Measurements from ENCODE around the gene TMEM167B. TPM values are rescaled to one million over a fixed set of nuclear protein-coding genes. Genes with fewer than 3 reads are reported as not detected.

TMEM167B gene
- total and polyA plus RNA-seq, 2 donors = 24.9 to 30.0 TPM

DNA sequence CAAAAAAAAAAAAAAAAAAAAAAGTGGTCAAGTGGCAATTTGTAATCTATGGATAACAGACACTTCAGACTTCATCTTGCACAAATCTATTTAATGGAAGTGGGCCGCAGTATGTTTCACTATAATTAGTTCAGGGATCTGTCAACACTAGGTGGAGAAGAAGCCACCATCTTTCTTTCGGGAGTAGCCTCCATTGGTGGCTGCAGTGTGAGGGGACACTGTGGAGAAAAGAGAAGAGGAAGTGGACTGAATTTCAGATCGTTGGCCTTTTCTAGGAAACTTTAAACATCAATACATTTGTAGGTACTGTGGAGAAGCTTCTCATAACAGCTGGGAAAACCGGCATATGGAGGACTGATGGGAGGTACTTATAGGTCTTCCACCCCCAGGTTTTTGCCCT lies 15.3 kb downstream of the TMEM167B start:
- no peak overlapping the region for H3K27ac ChIP-seq (ENCODE audit: low read depth in 1 of 2, low read length in 1 of 2)
- peaks cover 2 to 3% of the 10 kb centered on the region in 2 donors for H3K4me1 ChIP-seq (ENCODE audit: control insufficient read depth in 2 of 2, insufficient read depth in 2 of 2, low read length in 2 of 2)
- H3K36me3 ChIP-seq (ENCODE audit: control insufficient read depth in 2 of 2, insufficient read depth in 2 of 2, low read length in 1 of 2) = no peaks in the 10 kb centered on the region
- H3K4me3 ChIP-seq (ENCODE audit: low read length in 2 of 2) = no peak overlapping the region
- DNase-seq (ENCODE audit: low read depth in 6 of 9, low spot score in 9 of 9) = no peak
- H3K27me3 ChIP-seq (ENCODE audit: control insufficient read depth in 2 of 2, insufficient read depth in 1 of 2, low read length in 1 of 2) = peaks cover 0 to 3% of the 10 kb centered on the region in 2 donors
- WGBS = 73% methylated on average over 4 of the region's 4 CpGs
- no peaks in the 10 kb centered on the region for H3K9me3 ChIP-seq (ENCODE audit: control insufficient read depth in 2 of 2, insufficient read depth in 1 of 2, low read length in 1 of 2)

GRCh38 chr1:109107785-109108184 lies 17.2 kb downstream of the TMEM167B start:
- Histone ChIP-seq H3K9me3 (ENCODE audit: control insufficient read depth in 2 of 2, insufficient read depth in 1 of 2, low read length in 1 of 2) (no peaks in the 10 kb centered on the region), H3K4me1 (ENCODE audit: control insufficient read depth in 2 of 2, insufficient read depth in 2 of 2, low read length in 2 of 2) (peaks cover 7% of the 10 kb centered on the region in 2 donors), H3K27me3 (ENCODE audit: control insufficient read depth in 2 of 2, insufficient read depth in 1 of 2, low read length in 1 of 2) (peaks cover 4 to 17% of the 10 kb centered on the region in 2 donors), H3K27ac (ENCODE audit: low read depth in 1 of 2, low read length in 1 of 2) (no peak overlapping the region), H3K36me3 (ENCODE audit: control insufficient read depth in 2 of 2, insufficient read depth in 2 of 2, low read length in 1 of 2) (no peaks in the 10 kb centered on the region), H3K4me3 (ENCODE audit: low read length in 2 of 2) (no peak overlapping the region)
- 98% methylated on average over 7 of the region's 7 CpGs for WGBS
- DNase-seq (ENCODE audit: low read depth in 6 of 9, low spot score in 9 of 9) = no peak

GRCh38 chr1:109109906-109110305 lies 19.3 kb downstream of the TMEM167B start:
- Histone ChIP-seq H3K4me1 (ENCODE audit: control insufficient read depth in 2 of 2, insufficient read depth in 2 of 2, low read length in 2 of 2) (peaks cover 23% of the 10 kb centered on the region in 2 donors), H3K27ac (ENCODE audit: low read depth in 1 of 2, low read length in 1 of 2) (no peak overlapping the region)
- WGBS = 72% methylated on average over 3 of the region's 3 CpGs

DNA sequence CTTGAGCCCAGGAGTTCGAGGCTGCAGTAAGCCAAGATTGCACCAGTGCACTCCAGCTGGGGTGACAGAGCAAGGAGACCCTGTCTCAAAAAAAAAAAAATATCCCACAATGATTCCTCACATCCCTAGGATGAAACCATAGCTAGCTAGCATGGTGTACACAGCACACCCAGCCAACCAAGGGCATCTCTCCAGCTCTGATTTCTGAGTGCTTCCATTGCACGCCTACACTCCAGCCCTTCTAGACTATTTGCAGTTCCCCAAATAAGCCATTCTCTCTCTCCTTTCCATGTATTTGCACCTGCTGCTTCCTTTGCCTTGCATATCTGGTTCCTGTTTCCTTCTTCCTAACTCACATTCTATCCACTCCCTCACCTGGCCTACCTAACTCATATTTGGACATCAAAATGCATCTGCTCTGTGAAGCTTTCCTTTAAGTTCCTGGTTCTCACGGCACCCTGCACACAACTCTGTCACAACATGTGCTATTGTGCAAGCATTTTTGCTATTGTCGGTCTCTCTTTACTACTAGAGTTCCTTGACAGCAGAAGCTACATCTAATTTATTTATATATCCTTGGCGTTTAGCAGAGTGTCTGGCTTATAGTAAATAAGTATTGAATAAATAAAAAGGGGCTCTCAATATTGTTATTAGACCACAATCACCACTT lies 21.0 kb downstream of the TMEM167B start:
- no peak for DNase-seq (ENCODE audit: low read depth in 6 of 9, low spot score in 9 of 9)

More at GRCh38 chr1:109109906-109110305, 19.3 kb downstream of the TMEM167B start:
- Histone ChIP-seq H3K36me3 (ENCODE audit: control insufficient read depth in 2 of 2, insufficient read depth in 2 of 2, low read length in 1 of 2) (no peaks in the 10 kb centered on the region), H3K9me3 (ENCODE audit: control insufficient read depth in 2 of 2, insufficient read depth in 1 of 2, low read length in 1 of 2) (no peaks in the 10 kb centered on the region), H3K4me3 (ENCODE audit: low read length in 2 of 2) (no peak overlapping the region), H3K27me3 (ENCODE audit: control insufficient read depth in 2 of 2, insufficient read depth in 1 of 2, low read length in 1 of 2) (peaks cover 22 to 38% of the 10 kb centered on the region in 2 donors)
- DNase-seq (ENCODE audit: low read depth in 6 of 9, low spot score in 9 of 9) = no peak

GRCh38 chr1:109112056-109112651 lies 21.6 kb downstream of the TMEM167B start:
- H3K4me1 ChIP-seq (ENCODE audit: control insufficient read depth in 2 of 2, insufficient read depth in 2 of 2, low read length in 2 of 2) = peaks cover 23% of the 10 kb centered on the region in 2 donors
- no peaks in the 10 kb centered on the region for H3K36me3 ChIP-seq (ENCODE audit: control insufficient read depth in 2 of 2, insufficient read depth in 2 of 2, low read length in 1 of 2)
- peak in 5 of 9 donors; percentile 10 to 54 (median 18) for DNase-seq (ENCODE audit: low read depth in 6 of 9, low spot score in 9 of 9)
- H3K27me3 ChIP-seq (ENCODE audit: control insufficient read depth in 2 of 2, insufficient read depth in 1 of 2, low read length in 1 of 2) = peaks cover 29 to 60% of the 10 kb centered on the region in 2 donors
- no peak overlapping the region for H3K27ac ChIP-seq (ENCODE audit: low read depth in 1 of 2, low read length in 1 of 2)
- 34% methylated on average over 10 of the region's 10 CpGs for WGBS
- no peaks in the 10 kb centered on the region for H3K9me3 ChIP-seq (ENCODE audit: control insufficient read depth in 2 of 2, insufficient read depth in 1 of 2, low read length in 1 of 2)
- no peak overlapping the region for H3K4me3 ChIP-seq (ENCODE audit: low read length in 2 of 2)

More for the DNA sequence above, 21.0 kb downstream of the TMEM167B start:
- Histone ChIP-seq H3K4me1 (ENCODE audit: control insufficient read depth in 2 of 2, insufficient read depth in 2 of 2, low read length in 2 of 2) (peaks cover 23% of the 10 kb centered on the region in 2 donors), H3K36me3 (ENCODE audit: control insufficient read depth in 2 of 2, insufficient read depth in 2 of 2, low read length in 1 of 2) (no peaks in the 10 kb centered on the region), H3K27me3 (ENCODE audit: control insufficient read depth in 2 of 2, insufficient read depth in 1 of 2, low read length in 1 of 2) (peaks cover 29 to 54% of the 10 kb centered on the region in 2 donors), H3K27ac (ENCODE audit: low read depth in 1 of 2, low read length in 1 of 2) (no peak overlapping the region), H3K9me3 (ENCODE audit: control insufficient read depth in 2 of 2, insufficient read depth in 1 of 2, low read length in 1 of 2) (no peaks in the 10 kb centered on the region), H3K4me3 (ENCODE audit: low read length in 2 of 2) (no peak overlapping the region)
- WGBS = 82% methylated on average over 5 of the region's 5 CpGs

DNA sequence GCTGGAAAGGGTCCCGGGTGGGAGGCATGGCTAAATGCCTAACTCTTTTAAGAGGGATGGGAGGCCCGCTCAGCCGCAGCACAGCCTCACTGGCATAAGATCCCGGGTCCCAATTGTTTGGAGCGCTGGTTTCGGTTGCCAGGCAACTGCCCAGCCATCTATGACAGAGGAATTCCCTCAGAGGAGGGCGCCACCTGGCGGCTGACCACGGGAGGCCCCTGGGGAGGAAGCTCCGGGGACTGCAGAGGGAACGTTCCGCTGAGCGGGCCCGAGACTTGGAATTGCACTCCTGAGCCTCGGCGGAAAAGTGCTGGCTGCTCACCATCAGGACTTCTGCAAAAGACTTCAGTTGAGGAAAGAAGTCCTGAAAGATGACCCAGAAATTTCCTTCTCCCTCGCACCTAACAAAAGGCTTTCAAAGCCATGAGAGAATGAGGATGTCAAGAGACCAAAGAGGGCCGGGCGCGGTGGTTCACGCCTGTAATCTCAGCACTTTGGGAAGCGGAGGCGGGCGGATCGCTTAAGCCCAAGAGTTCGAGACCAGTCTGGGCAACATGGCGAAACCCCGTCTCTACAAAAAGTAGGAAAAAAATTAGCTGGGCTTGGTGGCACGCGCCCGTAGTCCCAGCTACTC lies 22.2 kb downstream of the TMEM167B start:
- DNase-seq (ENCODE audit: low read depth in 6 of 9, low spot score in 9 of 9) = peak in 6 of 9 donors; percentile 70 to 88 (median 80)
- Histone ChIP-seq H3K27ac (ENCODE audit: low read depth in 1 of 2, low read length in 1 of 2) (no peak overlapping the region), H3K27me3 (ENCODE audit: control insufficient read depth in 2 of 2, insufficient read depth in 1 of 2, low read length in 1 of 2) (peaks cover 29 to 62% of the 10 kb centered on the region in 2 donors), H3K9me3 (ENCODE audit: control insufficient read depth in 2 of 2, insufficient read depth in 1 of 2, low read length in 1 of 2) (no peaks in the 10 kb centered on the region), H3K4me1 (ENCODE audit: control insufficient read depth in 2 of 2, insufficient read depth in 2 of 2, low read length in 2 of 2) (peaks cover 23% of the 10 kb centered on the region in 2 donors), H3K4me3 (ENCODE audit: low read length in 2 of 2) (peak overlapping the region in 1 of 2 donors; percentile 33), H3K36me3 (ENCODE audit: control insufficient read depth in 2 of 2, insufficient read depth in 2 of 2, low read length in 1 of 2) (no peaks in the 10 kb centered on the region)
- 6% methylated on average over 31 of the region's 31 CpGs for WGBS

DNA sequence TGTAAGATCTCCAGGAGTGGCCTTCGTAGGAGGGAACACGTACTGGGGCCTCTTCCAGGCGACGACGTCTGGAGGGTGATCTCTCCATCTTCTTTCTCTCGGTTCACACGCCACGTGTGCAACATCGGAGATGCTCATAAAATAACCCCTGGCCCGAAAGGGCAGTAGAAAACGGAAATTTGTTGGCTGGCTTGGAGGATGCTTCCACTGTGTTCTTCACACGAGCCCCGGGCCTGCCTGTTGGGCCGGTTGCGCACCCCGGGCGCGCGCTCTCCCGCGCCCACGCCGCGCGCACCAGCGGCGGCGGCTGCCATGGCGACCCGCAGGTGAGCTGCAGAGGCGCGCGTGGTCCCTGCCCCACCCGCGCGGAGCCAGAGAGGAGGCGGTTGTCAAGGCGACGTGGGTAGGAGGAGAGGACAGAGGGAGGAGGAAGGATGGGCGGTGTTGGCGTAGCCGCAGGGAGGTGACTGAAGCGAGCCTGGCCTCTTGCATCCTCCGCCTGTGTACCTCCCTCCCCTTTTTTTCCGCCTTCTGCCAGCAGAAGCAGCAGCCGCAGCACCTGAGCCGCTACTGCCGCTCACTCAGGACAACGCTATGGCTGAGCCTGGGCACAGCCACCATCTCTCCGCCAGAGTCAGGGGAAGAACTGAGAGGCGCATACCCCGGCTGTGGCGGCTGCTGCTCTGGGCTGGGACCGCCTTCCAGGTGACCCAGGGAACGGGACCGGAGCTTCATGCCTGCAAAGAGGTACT lies 23.2 kb downstream of the TMEM167B start, which contains the start of gene ELAPOR1:
Gene ELAPOR1 (plus strand): TSS at position 526 of the 752 bp plus-strand sequence. CDS start 69 bp downstream, at position 595.
- DNase-seq (ENCODE audit: low read depth in 6 of 9, low spot score in 9 of 9) = peak in 7 of 9 donors; percentile 33 to 82 (median 64)

DNA sequence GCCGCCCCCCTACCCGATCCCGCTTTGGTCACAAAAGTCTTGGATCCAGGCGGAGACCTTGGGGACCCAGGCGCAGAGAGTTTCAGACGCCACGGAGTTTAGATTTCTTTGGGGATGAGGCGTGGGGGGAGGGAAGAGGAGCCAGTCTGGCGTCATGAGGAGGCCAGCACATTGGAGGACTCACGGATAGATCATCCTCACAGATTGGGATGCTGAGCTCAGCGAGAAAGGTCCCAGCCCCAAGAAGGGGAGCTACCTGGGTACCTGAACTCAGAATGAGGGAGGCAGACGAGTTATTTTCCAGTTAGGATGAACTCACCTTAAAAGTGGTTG lies 23.7 kb downstream of the TMEM167B start:
- H3K9me3 ChIP-seq (ENCODE audit: control insufficient read depth in 2 of 2, insufficient read depth in 1 of 2, low read length in 1 of 2) = no peaks in the 10 kb centered on the region
- H3K27me3 ChIP-seq (ENCODE audit: control insufficient read depth in 2 of 2, insufficient read depth in 1 of 2, low read length in 1 of 2) = peaks cover 29 to 62% of the 10 kb centered on the region in 2 donors
- no peak for DNase-seq (ENCODE audit: low read depth in 6 of 9, low spot score in 9 of 9)
- no peak overlapping the region for H3K4me3 ChIP-seq (ENCODE audit: low read length in 2 of 2)
- H3K27ac ChIP-seq (ENCODE audit: low read depth in 1 of 2, low read length in 1 of 2) = no peak overlapping the region
- peaks cover 23% of the 10 kb centered on the region in 2 donors for H3K4me1 ChIP-seq (ENCODE audit: control insufficient read depth in 2 of 2, insufficient read depth in 2 of 2, low read length in 2 of 2)
- H3K36me3 ChIP-seq (ENCODE audit: control insufficient read depth in 2 of 2, insufficient read depth in 2 of 2, low read length in 1 of 2) = no peaks in the 10 kb centered on the region
- WGBS = 10% methylated on average over 12 of the region's 12 CpGs

More for the DNA sequence above, 23.2 kb downstream of the TMEM167B start, which contains the start of gene ELAPOR1:
- Histone ChIP-seq H3K4me1 (ENCODE audit: control insufficient read depth in 2 of 2, insufficient read depth in 2 of 2, low read length in 2 of 2) (peaks cover 23% of the 10 kb centered on the region in 2 donors), H3K9me3 (ENCODE audit: control insufficient read depth in 2 of 2, insufficient read depth in 1 of 2, low read length in 1 of 2) (no peaks in the 10 kb centered on the region), H3K36me3 (ENCODE audit: control insufficient read depth in 2 of 2, insufficient read depth in 2 of 2, low read length in 1 of 2) (no peaks in the 10 kb centered on the region), H3K27me3 (ENCODE audit: control insufficient read depth in 2 of 2, insufficient read depth in 1 of 2, low read length in 1 of 2) (peaks cover 29 to 62% of the 10 kb centered on the region in 2 donors), H3K4me3 (ENCODE audit: low read length in 2 of 2) (peak within 1 kb of the TSS in 1 of 2 donors; percentile 41), H3K27ac (ENCODE audit: low read depth in 1 of 2, low read length in 1 of 2) (no peak within 1 kb of the TSS)
- WGBS = 2% methylated on average over 56 of the region's 56 CpGs

Data from thymus (tissue), 11 donors.